OCI-LY3 (cell line): Measurements from ENCODE around the gene MAP1B.

Source experiments
- H2AFZ ChIP-seq: fragments of 200-600, 300-600 bp; shearing (Covaris generic); 2 replicates; pipeline ENCODE4 v1.6.0; 2014; ENCODE audit warnings: antibody characterized with exemption, low read depth, low read length
- H3K27ac ChIP-seq: fragments of 200-600, 300-600 bp; sonication (generic); 2 replicates; pipeline ENCODE4 v1.5.1; 2014; ENCODE audit warnings: mild to moderate bottlenecking, low read length, moderate library complexity, mixed read lengths
- H3K27me3 ChIP-seq: fragments of 200-600, 300-600 bp; sonication (generic); 2 replicates; pipeline ENCODE4 v1.6.1; 2014; ENCODE audit warnings: low read depth, low read length, mixed read lengths
- H3K36me3 ChIP-seq: fragments of 200-600, 300-600 bp; sonication (generic); replicated peaks from 2 replicates; pipeline ENCODE3; 2014; ENCODE audit warnings: low read depth, low read length, mixed read lengths
- H3K4me1 ChIP-seq: fragments of 300-600, 200-600 bp; sonication (generic); 2 replicates; pipeline ENCODE4 v1.6.1; 2014; ENCODE audit warnings: low read length, mixed read lengths
- H3K4me2 ChIP-seq: fragments of 200-600, 300-600 bp; sonication (generic); 2 replicates; pipeline ENCODE4 v1.6.1; 2014; ENCODE audit warnings: low read length, mixed read lengths
- H3K4me3 ChIP-seq: fragments of 300-600, 200-600 bp; sonication (generic); 2 replicates; pipeline ENCODE4 v1.5.1; 2014; ENCODE audit warnings: antibody characterized with exemption, mild to moderate bottlenecking, low read length, moderate library complexity
- H3K79me2 ChIP-seq: fragments of 300-600, 200-600 bp; shearing (Covaris generic); 2 replicates; pipeline ENCODE4 v1.6.1; 2014; ENCODE audit warnings: mild to moderate bottlenecking, low read length, mixed read lengths
- H3K9ac ChIP-seq: fragments of 300-600, 200-600 bp; shearing (Covaris generic); 2 replicates; pipeline ENCODE4 v1.6.0; 2014; ENCODE audit warnings: mild to moderate bottlenecking, low read length, moderate library complexity
- H3K9me3 ChIP-seq: fragments of 200-600, 300-600 bp; shearing (Covaris generic); 2 replicates; pipeline ENCODE4 v1.6.1; 2014; ENCODE audit warnings: low read length, mixed read lengths; ENCODE audit not compliant: insufficient read depth
- H4K20me1 ChIP-seq: fragments of 200-600, 300-600 bp; sonication (generic); 2 replicates; pipeline ENCODE4 v1.6.1; 2016; ENCODE audit warnings: low read length, mixed read lengths; ENCODE audit not compliant: insufficient read depth
- EZH2phosphoT487 ChIP-seq: fragments of 200-600 bp; shearing (Covaris generic); IDR thresholded peaks from 2 replicates; pipeline ENCODE4 v1.6.1; 2018; ENCODE audit warnings: antibody characterized with exemption, mixed run types, low read depth
- TF ChIP-seq, protein P1 (sequence below): fragments of 200-600, 300-600 bp; sonication (generic); IDR thresholded peaks from 2 replicates; pipeline ENCODE4 v1.5.1; 2014; ENCODE audit warnings: antibody characterized with exemption, low read length, low read depth

The MAP1B gene

DNA sequence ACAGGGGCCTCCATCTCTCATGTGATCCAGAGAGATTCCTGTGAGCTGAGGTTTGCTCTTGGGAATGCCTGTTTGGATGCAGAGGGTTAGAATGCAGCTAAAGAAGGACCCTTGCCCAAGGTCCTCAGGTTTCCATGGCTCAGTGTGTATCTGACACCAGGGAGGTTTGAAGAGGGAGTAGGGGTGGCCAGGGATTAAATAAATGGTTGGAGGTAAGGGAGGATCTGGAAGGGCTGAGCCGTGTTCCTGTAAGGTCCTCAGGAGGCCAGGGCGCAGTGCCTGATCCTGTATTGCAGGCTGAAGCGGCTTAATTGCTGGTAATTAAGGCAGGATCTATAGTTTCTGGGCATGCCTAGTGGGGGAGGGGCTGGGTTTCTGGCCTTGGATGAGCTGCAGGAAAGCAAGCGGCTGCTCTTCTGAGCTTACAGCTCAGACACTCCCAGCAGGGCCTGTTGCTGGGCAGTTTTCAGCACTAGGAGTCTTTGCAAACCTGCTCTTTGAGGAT is 41.5 kb upstream of the MAP1B start:
- Histone ChIP-seq H3K9me3 (no peaks in the 10 kb centered on the region), H3K9ac (no peak overlapping the region), H4K20me1 (no peaks in the 10 kb centered on the region), H3K36me3 (no peaks in the 10 kb centered on the region), H3K4me3 (no peak overlapping the region), H3K79me2 (no peaks in the 10 kb centered on the region), H3K27me3 (peaks cover 4% of the 10 kb centered on the region; the same call in 1 of the 2 replicates), H3K4me1 (no peaks in the 10 kb centered on the region), H3K4me2 (no peak overlapping the region), H3K27ac (no peak overlapping the region), H2AFZ (no peak overlapping the region)
- TF ChIP-seq, protein P1, sequence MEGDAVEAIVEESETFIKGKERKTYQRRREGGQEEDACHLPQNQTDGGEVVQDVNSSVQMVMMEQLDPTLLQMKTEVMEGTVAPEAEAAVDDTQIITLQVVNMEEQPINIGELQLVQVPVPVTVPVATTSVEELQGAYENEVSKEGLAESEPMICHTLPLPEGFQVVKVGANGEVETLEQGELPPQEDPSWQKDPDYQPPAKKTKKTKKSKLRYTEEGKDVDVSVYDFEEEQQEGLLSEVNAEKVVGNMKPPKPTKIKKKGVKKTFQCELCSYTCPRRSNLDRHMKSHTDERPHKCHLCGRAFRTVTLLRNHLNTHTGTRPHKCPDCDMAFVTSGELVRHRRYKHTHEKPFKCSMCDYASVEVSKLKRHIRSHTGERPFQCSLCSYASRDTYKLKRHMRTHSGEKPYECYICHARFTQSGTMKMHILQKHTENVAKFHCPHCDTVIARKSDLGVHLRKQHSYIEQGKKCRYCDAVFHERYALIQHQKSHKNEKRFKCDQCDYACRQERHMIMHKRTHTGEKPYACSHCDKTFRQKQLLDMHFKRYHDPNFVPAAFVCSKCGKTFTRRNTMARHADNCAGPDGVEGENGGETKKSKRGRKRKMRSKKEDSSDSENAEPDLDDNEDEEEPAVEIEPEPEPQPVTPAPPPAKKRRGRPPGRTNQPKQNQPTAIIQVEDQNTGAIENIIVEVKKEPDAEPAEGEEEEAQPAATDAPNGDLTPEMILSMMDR, result no peak
- TF ChIP-seq EZH2phosphoT487, result no peak

DNA sequence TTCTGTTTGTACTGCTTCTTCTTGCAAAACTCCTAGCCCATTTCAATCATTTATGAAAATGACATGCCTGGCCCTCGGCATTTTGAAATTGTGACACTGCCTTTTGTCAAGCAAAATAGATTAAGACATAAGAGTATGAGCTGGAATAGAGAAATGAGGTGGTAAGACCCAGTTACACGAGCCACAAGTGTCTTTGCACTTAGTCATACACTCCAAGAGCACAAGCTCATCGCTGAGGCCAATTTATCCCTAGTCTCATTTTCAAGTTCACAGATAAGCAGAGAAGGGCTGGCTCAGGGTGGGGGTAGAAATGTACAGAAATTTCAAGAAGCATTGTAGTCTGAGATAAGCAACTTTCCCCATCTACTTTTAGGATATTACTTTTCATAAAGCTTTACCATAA is 40.6 kb upstream of the MAP1B start:
- H3K4me1 ChIP-seq, result no peaks in the 10 kb centered on the region
- no peak overlapping the region for H3K9ac ChIP-seq
- H3K9me3 ChIP-seq, result no peaks in the 10 kb centered on the region
- TF ChIP-seq EZH2phosphoT487, result no peak
- TF ChIP-seq, protein P1, result no peak
- no peak overlapping the region for H3K4me3 ChIP-seq
- H3K4me2 ChIP-seq, result no peak overlapping the region
- H4K20me1 ChIP-seq, result no peaks in the 10 kb centered on the region
- no peaks in the 10 kb centered on the region for H3K36me3 ChIP-seq
- H3K27me3 ChIP-seq, result peaks cover 4% of the 10 kb centered on the region; the same call in 1 of the 2 replicates
- no peak overlapping the region for H3K27ac ChIP-seq
- no peaks in the 10 kb centered on the region for H3K79me2 ChIP-seq
- H2AFZ ChIP-seq, result no peak overlapping the region

DNA sequence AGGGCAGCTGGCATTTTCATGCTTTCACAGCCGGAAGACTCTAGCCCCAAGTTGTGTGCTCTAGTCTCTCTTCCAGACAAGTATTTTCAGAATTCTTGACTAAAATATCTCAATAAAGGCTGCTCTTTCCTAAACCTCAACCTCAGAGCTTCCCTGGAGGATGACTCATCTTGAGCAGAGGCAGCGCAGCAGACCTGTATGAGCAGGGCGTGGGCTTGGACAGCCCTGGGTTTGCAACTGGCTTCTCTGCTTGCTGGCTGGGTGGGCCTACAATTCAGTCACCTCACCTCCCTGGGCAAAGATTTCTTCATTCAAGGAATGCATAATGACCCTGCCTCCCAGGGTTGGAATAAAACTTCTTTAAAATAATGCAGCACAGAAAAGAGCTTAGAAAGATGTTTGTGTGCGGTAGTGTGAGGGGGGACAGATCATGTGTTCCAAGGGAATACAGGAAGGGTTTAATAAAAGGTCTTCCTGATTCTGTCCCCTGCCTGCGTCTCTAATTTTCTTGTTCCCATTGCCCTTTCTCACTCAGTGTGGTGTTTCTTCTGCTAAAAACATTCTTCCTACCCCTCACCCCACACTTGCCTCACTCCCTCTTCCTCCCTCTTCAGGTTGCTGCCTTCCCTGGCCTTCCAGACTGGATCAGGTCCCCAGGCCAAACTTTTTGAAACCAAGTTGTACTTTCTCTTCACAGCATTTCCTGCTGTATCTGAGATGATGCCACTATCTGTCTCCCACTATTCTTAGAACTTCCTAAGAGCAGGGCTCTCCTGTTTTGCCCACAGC is 39.4 kb upstream of the MAP1B start:
- Histone ChIP-seq H3K4me1 (no peaks in the 10 kb centered on the region), H3K79me2 (no peaks in the 10 kb centered on the region), H3K9me3 (no peaks in the 10 kb centered on the region), H4K20me1 (no peaks in the 10 kb centered on the region), H3K27ac (no peak overlapping the region), H3K36me3 (no peaks in the 10 kb centered on the region), H3K4me3 (no peak overlapping the region), H3K27me3 (peaks cover 4% of the 10 kb centered on the region; the same call in 1 of the 2 replicates), H3K4me2 (no peak overlapping the region), H2AFZ (no peak overlapping the region), H3K9ac (no peak overlapping the region)
- TF ChIP-seq, protein P1, result no peak
- no peak for TF ChIP-seq EZH2phosphoT487

DNA sequence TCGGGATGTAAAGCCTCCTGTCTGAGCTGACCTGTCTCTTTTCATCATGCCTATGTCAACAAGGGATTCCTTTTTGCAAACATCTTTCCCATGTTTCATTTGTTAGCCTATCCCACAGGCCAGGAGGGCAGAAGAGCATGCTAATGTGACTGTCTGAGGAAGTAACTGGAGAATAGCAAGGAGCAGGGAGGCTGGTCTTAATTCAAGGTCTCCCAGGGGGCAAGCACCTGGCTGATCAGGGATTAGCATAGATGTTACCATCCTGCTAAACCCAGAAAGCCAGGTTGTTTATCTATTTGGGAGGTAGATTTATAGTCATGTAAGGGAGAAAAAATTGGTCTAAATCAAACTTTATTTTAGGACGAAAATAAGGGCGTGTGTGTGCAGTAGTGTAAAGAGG is 36.7 kb upstream of the MAP1B start:
- Histone ChIP-seq H3K27me3 (peaks cover 4% of the 10 kb centered on the region; the same call in 1 of the 2 replicates), H2AFZ (no peak overlapping the region), H3K9me3 (no peaks in the 10 kb centered on the region), H3K9ac (no peak overlapping the region), H3K4me2 (no peak overlapping the region), H4K20me1 (no peaks in the 10 kb centered on the region), H3K4me3 (no peak overlapping the region), H3K27ac (no peak overlapping the region), H3K79me2 (no peaks in the 10 kb centered on the region), H3K4me1 (no peaks in the 10 kb centered on the region), H3K36me3 (no peaks in the 10 kb centered on the region)
- no peak for TF ChIP-seq EZH2phosphoT487
- TF ChIP-seq, protein P1, result no peak
